Rectal smooth muscle tissue (tissue), 1 donor: ENCODE data around the gene TOR1AIP2.

Experiments used
- H3K27ac ChIP-seq: one replicate; pipeline ENCODE4 v1.7.0; 2013; ENCODE audit warnings: low read depth, low read length, inconsistent platforms
- H3K27me3 ChIP-seq: one replicate; pipeline ENCODE4 v1.7.0; 2013; ENCODE audit warnings: low read length; ENCODE audit not compliant: control insufficient read depth, insufficient read depth
- H3K36me3 ChIP-seq: one replicate; pipeline ENCODE4 v1.7.0; 2013; ENCODE audit warnings: low read length; ENCODE audit not compliant: control insufficient read depth, insufficient read depth
- H3K4me1 ChIP-seq: one replicate; pipeline ENCODE4 v1.7.0; 2013; ENCODE audit warnings: low read length; ENCODE audit not compliant: control insufficient read depth, insufficient read depth
- H3K4me3 ChIP-seq: one replicate; pipeline ENCODE4 v1.7.0; 2013; ENCODE audit warnings: low read length
- H3K9ac ChIP-seq: one replicate; pipeline ENCODE4 v1.7.0; 2013; ENCODE audit warnings: low read length

Gene TOR1AIP2

DNA sequence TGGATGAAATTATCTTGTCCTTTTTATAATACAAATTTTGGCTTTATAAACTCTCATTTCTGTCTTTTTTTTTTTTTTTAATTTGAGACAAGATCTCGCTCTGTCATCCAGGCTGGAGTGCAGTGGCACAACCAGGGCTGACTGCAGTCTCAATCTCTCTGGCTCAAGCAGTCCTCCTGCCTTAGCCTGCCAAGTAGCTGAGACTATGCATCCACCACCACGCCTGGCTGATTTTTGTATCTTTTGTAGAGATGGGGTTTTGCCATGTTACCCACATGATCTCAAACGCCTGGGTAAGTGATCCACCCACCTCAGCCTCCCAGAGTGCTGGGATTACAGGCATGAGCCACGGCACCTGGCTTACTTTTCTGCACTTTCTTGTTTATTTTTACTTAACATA is 12.0 kb upstream of the TOR1AIP2 start:
- H3K36me3 ChIP-seq = peaks cover 6% of the 10 kb centered on the region
- no peaks in the 10 kb centered on the region for H3K27me3 ChIP-seq
- H3K4me3 ChIP-seq = no peak overlapping the region
- H3K9ac ChIP-seq = no peak overlapping the region
- H3K27ac ChIP-seq = no peak overlapping the region
- peaks cover 5% of the 10 kb centered on the region for H3K4me1 ChIP-seq

DNA sequence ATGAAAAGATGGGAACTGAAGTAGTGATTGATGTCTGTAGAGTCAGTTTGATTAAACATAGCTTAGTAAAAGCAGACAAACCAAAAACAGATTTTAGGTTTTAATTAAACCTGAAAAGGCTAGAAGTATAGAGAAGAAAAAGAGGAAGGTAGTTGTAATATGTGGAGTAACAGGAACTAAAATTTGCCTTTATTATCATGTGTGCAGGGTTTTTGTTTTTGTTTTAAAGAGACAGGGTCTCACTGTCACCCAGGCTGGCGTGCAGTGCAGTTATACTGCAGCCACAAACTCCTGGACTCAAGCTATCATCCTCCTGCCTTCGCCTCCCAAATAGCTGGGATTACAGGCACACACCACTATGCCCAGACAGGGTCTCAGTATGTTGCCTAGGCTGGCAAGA is 10.5 kb upstream of the TOR1AIP2 start:
- Histone ChIP-seq H3K27ac (no peak overlapping the region), H3K4me1 (peaks cover 12% of the 10 kb centered on the region), H3K36me3 (peaks cover 6% of the 10 kb centered on the region), H3K27me3 (no peaks in the 10 kb centered on the region), H3K4me3 (no peak overlapping the region), H3K9ac (no peak overlapping the region)

GRCh38 chr1:179883745-179884138 is 6.1 kb upstream of the TOR1AIP2 start:
- H3K9ac ChIP-seq = no peak overlapping the region
- no peaks in the 10 kb centered on the region for H3K27me3 ChIP-seq
- peak overlapping the region; percentile 96 for H3K4me3 ChIP-seq
- H3K27ac ChIP-seq = no peak overlapping the region
- H3K4me1 ChIP-seq = peaks cover 14% of the 10 kb centered on the region
- no peaks in the 10 kb centered on the region for H3K36me3 ChIP-seq

DNA sequence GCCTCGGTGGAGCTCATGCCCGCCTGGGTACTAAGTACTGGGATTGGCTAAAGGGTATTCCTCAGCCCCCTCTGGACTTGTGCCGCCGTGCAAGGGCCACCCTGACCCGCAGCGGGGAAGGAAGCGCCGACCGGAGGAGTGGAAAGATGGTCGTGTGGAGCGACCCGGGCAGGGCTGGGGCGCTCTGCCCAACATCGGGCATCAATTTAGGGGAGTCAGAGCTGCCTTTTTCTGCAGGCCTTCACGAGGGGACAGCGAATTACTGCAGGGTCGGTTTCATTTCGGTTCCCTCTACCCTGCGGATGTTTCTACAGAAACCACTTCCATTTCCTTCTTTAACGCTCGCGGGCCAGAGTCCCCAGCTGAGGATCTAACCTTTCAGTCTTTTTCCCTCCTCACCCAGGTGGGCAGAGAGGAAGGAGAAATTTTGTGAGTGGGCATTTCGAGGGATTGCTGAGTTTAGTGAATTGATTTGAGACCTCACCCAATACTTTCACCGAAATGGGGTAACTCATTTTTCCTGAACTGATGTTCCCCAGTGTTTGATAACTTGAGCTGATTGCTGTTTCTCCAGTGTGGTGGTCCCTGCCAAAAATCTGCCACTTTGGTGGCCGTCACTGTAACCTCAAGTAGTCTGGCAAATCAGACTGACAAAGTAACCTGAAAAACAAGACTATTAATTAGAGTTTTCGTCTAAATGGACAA is 5.6 kb upstream of the TOR1AIP2 start:
- no peaks in the 10 kb centered on the region for H3K27me3 ChIP-seq
- peak overlapping the region; percentile 100 for H3K27ac ChIP-seq
- peak overlapping the region; percentile 96 for H3K4me3 ChIP-seq
- peaks cover 14% of the 10 kb centered on the region for H3K4me1 ChIP-seq
- peak overlapping the region; percentile 74 for H3K9ac ChIP-seq
- H3K36me3 ChIP-seq = no peaks in the 10 kb centered on the region

DNA sequence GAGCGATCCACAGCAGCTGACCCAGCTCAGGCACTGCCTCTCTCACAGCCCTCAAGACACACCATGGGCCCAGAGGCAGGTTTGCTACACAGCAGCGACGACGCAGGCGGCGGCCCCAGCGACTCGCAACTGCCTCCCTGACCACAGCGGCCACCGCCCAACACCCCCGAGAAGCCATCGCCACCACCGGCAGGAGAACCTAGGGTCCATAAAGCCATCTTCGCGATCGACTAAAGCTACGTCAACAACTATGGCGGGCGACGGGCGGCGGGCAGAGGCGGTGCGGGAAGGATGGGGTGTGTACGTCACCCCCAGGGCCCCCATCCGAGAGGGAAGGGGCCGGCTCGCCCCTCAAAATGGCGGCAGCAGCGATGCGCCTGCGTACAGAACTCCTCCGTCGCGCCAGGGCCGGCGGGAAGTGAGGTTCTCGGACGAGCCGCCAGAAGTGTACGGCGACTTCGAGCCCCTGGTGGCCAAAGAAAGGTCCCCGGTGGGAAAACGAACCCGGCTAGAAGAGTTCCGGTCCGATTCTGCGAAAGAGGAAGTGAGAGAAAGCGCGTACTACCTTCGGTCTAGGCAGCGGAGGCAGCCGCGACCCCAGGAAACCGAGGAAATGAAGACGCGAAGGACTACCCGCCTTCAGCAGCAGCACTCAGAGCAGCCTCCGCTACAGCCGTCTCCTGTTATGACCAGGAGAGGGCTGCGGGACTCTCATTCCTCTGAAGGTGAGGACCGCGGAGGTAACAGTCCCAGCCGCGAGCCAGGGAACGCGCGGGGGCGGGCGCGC is 4.8 kb upstream of the TOR1AIP2 start, which contains the start of gene TOR1AIP1:
Gene TOR1AIP1, plus strand, starts transcription at position 33 of the 787 bp plus-strand sequence. Its CDS starts 218 bp downstream, at position 251.
- Histone ChIP-seq H3K36me3 (no peaks in the 10 kb centered on the region), H3K4me1 (peaks cover 14% of the 10 kb centered on the region), H3K4me3 (peak within 1 kb of the TSS; percentile 96), H3K9ac (peak within 1 kb of the TSS; percentile 99), H3K27me3 (no peaks in the 10 kb centered on the region), H3K27ac (peak within 1 kb of the TSS; percentile 100)

DNA sequence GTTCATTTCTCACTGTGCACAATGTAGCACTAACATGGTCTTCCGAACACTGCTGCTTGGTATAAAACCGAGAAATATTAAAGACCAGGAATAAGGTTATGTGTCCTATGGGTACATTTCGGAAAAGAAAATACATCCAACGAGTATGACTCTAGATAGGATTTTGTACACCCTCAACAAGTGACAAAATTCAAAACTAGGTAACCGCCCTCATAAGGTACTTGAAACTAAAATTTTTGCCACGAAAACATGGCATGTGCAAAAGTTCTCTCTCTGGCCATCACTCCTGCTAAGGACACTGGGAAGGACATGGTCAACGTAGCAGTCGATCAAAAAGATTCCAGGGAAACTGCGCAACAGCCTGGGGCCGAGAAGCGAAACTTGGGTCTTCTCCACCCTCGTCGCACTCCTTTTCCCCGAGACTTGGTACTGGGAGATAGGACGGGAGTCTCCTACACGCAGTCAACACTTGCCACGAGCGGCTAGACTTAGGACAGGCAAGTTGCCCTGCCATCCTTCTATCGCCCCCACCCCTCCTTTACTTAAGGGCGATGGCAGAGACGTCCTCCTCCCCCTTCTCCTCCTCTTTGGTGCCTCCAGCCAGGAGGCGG is 4.1 kb upstream of the TOR1AIP2 start:
- H3K9ac ChIP-seq = peak overlapping the region; percentile 99
- H3K27ac ChIP-seq = peak overlapping the region; percentile 100
- H3K4me1 ChIP-seq = peaks cover 14% of the 10 kb centered on the region
- H3K27me3 ChIP-seq = no peaks in the 10 kb centered on the region
- peak overlapping the region; percentile 96 for H3K4me3 ChIP-seq
- no peaks in the 10 kb centered on the region for H3K36me3 ChIP-seq

DNA sequence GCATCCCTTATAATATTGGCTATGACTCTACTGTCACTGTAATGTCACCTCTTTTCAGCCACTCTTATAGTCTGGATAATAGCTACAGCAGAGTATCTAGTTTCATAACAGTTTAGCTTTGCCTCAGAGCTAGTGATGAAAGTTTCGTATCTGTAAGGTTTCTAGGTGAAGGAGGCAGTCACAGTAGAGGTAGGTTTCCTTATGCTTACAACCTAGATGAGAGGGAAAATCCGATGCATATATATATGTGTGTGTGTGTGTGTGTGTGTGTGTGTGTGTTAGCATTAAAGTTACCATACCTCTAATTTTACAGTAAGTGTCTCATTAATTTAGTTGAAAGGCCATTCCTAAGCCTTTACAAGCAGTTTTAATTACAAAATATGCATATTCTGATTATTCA is 2.2 kb upstream of the TOR1AIP2 start:
- no peak overlapping the region for H3K4me3 ChIP-seq

GRCh38 chr1:179876300-179876715 is 1.3 kb downstream of the TOR1AIP2 start:
- Histone ChIP-seq H3K36me3 (no peaks in the 10 kb centered on the region), H3K27me3 (no peaks in the 10 kb centered on the region), H3K4me1 (peaks cover 10% of the 10 kb centered on the region), H3K4me3 (peak overlapping the region; percentile 25), H3K27ac (no peak overlapping the region), H3K9ac (no peak overlapping the region)

More for the DNA sequence above, 2.2 kb upstream of the TOR1AIP2 start:
- Histone ChIP-seq H3K27ac (no peak overlapping the region), H3K4me1 (peaks cover 19% of the 10 kb centered on the region), H3K9ac (no peak overlapping the region), H3K27me3 (no peaks in the 10 kb centered on the region), H3K36me3 (no peaks in the 10 kb centered on the region)

- Histone ChIP-seq H3K4me1 (peaks cover 8% of the 10 kb centered on the region), H3K27ac (no peak overlapping the region), H3K36me3 (no peaks in the 10 kb centered on the region), H3K4me3 (no peak overlapping the region), H3K27me3 (no peaks in the 10 kb centered on the region), H3K9ac (no peak overlapping the region)
Observed at GRCh38 chr1:179875596-179876299, 1.9 kb downstream of the TOR1AIP2 start.

- Histone ChIP-seq H3K27ac (no peak overlapping the region), H3K4me3 (no peak overlapping the region), H3K9ac (no peak overlapping the region), H3K27me3 (no peaks in the 10 kb centered on the region), H3K4me1 (peaks cover 8% of the 10 kb centered on the region), H3K36me3 (no peaks in the 10 kb centered on the region)
Observed at GRCh38 chr1:179873438-179873851, 4.2 kb downstream of the TOR1AIP2 start.

DNA sequence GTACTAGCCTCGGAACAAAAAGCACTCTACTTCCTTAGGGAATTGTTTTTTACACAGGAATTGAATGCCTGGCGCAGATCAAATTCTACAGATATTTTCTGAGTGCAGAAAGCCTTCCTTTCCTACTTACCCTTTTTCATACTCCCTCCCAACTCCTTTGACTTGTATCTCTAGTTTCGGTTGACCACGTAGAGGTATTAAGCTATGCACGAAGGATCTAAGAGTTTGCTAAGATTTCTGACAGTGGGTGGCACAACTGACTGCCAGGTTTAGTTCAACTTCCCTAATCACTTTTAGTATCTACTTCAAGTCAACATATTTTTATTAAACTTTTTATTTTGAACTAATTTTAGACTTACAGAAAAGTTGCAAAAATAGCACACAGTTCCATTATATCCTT is 5.0 kb downstream of the TOR1AIP2 start:
- H3K9ac ChIP-seq = no peak overlapping the region
- no peaks in the 10 kb centered on the region for H3K27me3 ChIP-seq
- peaks cover 3% of the 10 kb centered on the region for H3K36me3 ChIP-seq
- H3K27ac ChIP-seq = no peak overlapping the region
- no peak overlapping the region for H3K4me3 ChIP-seq
- H3K4me1 ChIP-seq = peaks cover 8% of the 10 kb centered on the region

DNA sequence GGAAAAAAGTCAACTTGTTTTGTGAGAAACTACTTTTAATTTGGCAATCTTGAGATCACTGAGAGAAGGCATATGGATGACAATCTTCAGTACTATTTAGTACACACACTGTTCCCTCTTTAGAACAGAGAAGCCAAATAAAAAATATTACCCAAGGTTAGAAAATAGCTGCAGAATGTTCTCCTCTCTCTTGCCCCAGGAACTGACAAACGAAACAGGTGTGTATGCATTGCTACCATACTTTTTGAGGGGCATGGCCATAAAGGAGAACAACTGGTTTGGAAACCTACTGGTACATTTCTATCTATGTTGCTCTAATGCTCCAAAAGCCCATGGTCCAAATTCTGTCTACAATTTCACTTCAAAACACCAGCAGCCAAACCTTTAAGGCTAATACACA is 5.7 kb downstream of the TOR1AIP2 start:
- no peak overlapping the region for H3K9ac ChIP-seq
- H3K27me3 ChIP-seq = no peaks in the 10 kb centered on the region
- H3K4me1 ChIP-seq = peaks cover 8% of the 10 kb centered on the region
- H3K4me3 ChIP-seq = no peak overlapping the region
- peaks cover 3% of the 10 kb centered on the region for H3K36me3 ChIP-seq
- H3K27ac ChIP-seq = no peak overlapping the region
